GM23338 (cell line): Measurements from ENCODE around the gene EPHB3.

Source experiments
- EZH2phosphoT487 ChIP-seq: fragments of 200-600 bp; sonication (generic); IDR thresholded peaks from one replicate; pipeline ENCODE4 v1.8.1; 2018; ENCODE audit warnings: antibody characterized with exemption; ENCODE audit not compliant: unreplicated experiment
- TF ChIP-seq, protein P1 (sequence below), 2 experiments: fragments of 200-600 bp in 1 of 2; sonication (generic) in 1 of 2; conservative IDR thresholded peaks; 2 replicates each; pipeline versions ENCODE4 v1.5.1 to v1.6.1; 2016 to 2017; ENCODE audit warnings: antibody characterized with exemption in 2 of 2, low read depth in 2 of 2, mild to moderate bottlenecking in 2 of 2, moderate library complexity in 1 of 2

DNA sequence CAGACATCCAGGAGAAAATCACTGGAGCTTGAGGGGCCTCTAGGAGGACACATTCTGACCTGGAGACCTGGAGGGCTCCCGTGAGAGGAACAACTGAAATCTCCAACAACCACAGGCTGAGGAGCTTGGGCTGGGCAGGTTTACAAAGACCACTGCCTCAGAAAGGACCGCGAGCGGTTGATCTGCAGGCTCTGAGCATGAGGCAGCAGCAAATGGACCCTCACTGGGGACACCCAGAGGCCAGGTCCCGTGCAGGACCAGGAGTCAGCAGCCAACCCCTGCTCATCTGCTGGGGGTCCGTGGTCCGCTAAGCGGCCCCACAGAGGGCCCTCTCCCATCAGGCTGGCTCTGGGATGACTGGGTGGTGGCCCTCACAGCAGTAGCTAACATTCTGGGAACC lies 10.5 kb upstream of the EPHB3 start:
- TF ChIP-seq, protein P1, sequence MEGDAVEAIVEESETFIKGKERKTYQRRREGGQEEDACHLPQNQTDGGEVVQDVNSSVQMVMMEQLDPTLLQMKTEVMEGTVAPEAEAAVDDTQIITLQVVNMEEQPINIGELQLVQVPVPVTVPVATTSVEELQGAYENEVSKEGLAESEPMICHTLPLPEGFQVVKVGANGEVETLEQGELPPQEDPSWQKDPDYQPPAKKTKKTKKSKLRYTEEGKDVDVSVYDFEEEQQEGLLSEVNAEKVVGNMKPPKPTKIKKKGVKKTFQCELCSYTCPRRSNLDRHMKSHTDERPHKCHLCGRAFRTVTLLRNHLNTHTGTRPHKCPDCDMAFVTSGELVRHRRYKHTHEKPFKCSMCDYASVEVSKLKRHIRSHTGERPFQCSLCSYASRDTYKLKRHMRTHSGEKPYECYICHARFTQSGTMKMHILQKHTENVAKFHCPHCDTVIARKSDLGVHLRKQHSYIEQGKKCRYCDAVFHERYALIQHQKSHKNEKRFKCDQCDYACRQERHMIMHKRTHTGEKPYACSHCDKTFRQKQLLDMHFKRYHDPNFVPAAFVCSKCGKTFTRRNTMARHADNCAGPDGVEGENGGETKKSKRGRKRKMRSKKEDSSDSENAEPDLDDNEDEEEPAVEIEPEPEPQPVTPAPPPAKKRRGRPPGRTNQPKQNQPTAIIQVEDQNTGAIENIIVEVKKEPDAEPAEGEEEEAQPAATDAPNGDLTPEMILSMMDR (conservative IDR thresholded peaks at IDR 0.05; ENCODE audit: low read depth in 2 of 2) = no peak
- TF ChIP-seq EZH2phosphoT487 = no peak
